PC-9 (cell line): ENCODE measurements around the gene NOS1. TPM values are rescaled to one million over a fixed set of nuclear protein-coding genes. Genes with fewer than 3 reads are reported as not detected.

Experiments
- BruUV-seq: library from RNA; stranded (reverse); fragments of 400-500 nt; replicated peaks from 2 replicates; lab custom pipeline; 2021; lab: Mats Ljungman, UMichigan
- CTCF ChIA-PET: fragments of 300-600 bp; sonication (Branson Sonifier 250); formaldehyde crosslinking; loops from one replicate; lab custom pipeline; 2022; ENCODE audit warnings: antibody characterized with exemption; lab: Charles Lee
- POLR2A ChIA-PET: fragments of 300-600 bp; sonication (Branson Sonifier 250); formaldehyde crosslinking; loops from one replicate; lab custom pipeline; 2022; ENCODE audit warnings: antibody characterized with exemption; ENCODE audit not compliant: unreplicated experiment; lab: Charles Lee
- DNase-seq, 2 experiments: peaks; one replicate each; pipeline versions ENCODE4 v3.0.0 to v3.0.0-alpha.2; 2015 to 2022; ENCODE audit warnings: mixed read lengths in 1 of 2
- H2AFZ ChIP-seq: fragments of 200-600 bp; sonication (generic); 2 replicates; pipeline ENCODE4 v1.8.1; 2017; ENCODE audit warnings: antibody characterized with exemption
- H3F3A ChIP-seq: fragments of 200-600 bp; sonication (generic); 2 replicates; pipeline ENCODE4 v1.8.1; 2017; ENCODE audit warnings: antibody characterized with exemption, mild to moderate bottlenecking, low read depth; ENCODE audit not compliant: insufficient read depth
- H3K27ac ChIP-seq: fragments of 200-600 bp; sonication (generic); 2 replicates; pipeline ENCODE4 v1.6.1; 2016; ENCODE audit warnings: mixed run types
- H3K27me3 ChIP-seq: fragments of 200-600 bp; sonication (generic); 2 replicates; pipeline ENCODE4 v1.6.1; 2016; ENCODE audit warnings: low read depth, mixed run types; ENCODE audit not compliant: insufficient read depth
- H3K36me3 ChIP-seq: fragments of 200-600 bp; sonication (generic); 2 replicates; pipeline ENCODE4 v1.6.1; 2016; ENCODE audit warnings: low read depth, mixed run types
- H3K4me1 ChIP-seq: fragments of 200-600 bp; sonication (generic); replicated peaks from 2 replicates; pipeline ENCODE4 v1.6.1; 2016; ENCODE audit warnings: mixed run types; ENCODE audit not compliant: insufficient read depth
- H3K4me2 ChIP-seq: fragments of 200-600 bp; sonication (generic); 2 replicates; pipeline ENCODE4 v1.6.1; 2017; ENCODE audit warnings: mixed run types
- H3K4me3 ChIP-seq: fragments of 200-600 bp; sonication (generic); 2 replicates; pipeline ENCODE4 v1.6.1; 2016; ENCODE audit warnings: mixed run types
- H3K79me2 ChIP-seq: fragments of 200-600 bp; sonication (generic); 2 replicates; pipeline ENCODE4 v1.6.1; 2017; ENCODE audit warnings: low read depth, mixed run types
- H3K9me2 ChIP-seq: fragments of 200-600 bp; sonication (generic); 2 replicates; pipeline ENCODE4 v1.8.1; 2017; ENCODE audit warnings: mild to moderate bottlenecking; ENCODE audit not compliant: insufficient read depth
- H3K9me3 ChIP-seq: fragments of 200-600 bp; sonication (generic); 2 replicates; pipeline ENCODE4 v1.8.1; 2016; ENCODE audit warnings: low read depth; ENCODE audit not compliant: insufficient read depth
- H4K20me1 ChIP-seq: fragments of 200-600 bp; sonication (generic); 2 replicates; pipeline ENCODE4 v1.8.1; 2017; ENCODE audit not compliant: insufficient read depth
- EZH2 ChIP-seq: fragments of 200-600 bp; sonication (generic); IDR thresholded peaks from 2 replicates; pipeline ENCODE4 v1.8.0; 2017; ENCODE audit warnings: antibody characterized with exemption, low read depth
- intact Hi-C: fragments of 100-400 bp; cut with micrococcal nuclease; formaldehyde crosslinking; loops from one replicate; pipeline ENCODE4 v1.10.0; 2022; ENCODE audit not compliant: unreplicated experiment
- total RNA-seq: library from RNA; stranded (reverse); gene quantifications from 2 replicates; pipeline ENCODE4 v1.2.3, GENCODE V29; 2021
- TF ChIP-seq, protein P1 (sequence below): fragments of 200-600 bp; sonication (generic); conservative IDR thresholded peaks from 2 replicates; pipeline ENCODE4 v1.6.1; 2017; ENCODE audit warnings: mixed run types, antibody characterized with exemption, mild to moderate bottlenecking, moderate library complexity

The NOS1 gene
- total RNA-seq, 1 experiment from 2014 or later = not detected

DNA sequence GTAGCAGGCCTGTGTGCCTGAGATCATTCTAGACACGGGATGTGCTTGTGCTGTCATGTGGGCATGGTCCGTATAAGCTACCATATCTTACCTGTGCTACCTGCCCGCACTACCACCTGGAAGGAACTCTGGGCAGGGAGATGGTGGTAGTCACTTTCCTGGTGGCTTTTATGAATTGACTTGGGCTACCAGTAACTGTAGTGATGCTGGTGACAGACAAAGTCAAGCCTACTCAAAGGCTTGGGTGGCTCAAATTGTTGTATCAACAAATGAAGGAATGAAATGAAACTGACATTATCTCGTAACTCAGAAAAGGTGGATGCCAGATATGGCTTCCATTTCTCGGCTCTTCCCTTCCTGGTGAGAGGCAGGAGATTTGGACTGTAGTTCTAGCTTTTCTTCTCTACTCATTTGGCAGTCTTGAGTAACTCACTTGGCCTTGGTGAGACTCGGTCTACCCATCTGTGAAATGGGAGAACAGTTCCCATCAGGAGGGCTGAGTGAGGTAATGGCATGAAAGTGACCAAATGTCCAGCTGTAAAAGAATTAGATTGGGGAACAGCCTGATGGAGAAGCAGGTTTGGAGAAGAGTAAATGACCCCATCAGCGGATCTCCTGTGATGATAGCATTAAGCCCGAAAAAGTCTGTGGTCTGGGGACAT lies 81.3 kb downstream of the NOS1 start:
- peaks cover 86% of the 10 kb centered on the region for H3K27me3 ChIP-seq
- no peak for TF ChIP-seq EZH2
- TF ChIP-seq, protein P1, sequence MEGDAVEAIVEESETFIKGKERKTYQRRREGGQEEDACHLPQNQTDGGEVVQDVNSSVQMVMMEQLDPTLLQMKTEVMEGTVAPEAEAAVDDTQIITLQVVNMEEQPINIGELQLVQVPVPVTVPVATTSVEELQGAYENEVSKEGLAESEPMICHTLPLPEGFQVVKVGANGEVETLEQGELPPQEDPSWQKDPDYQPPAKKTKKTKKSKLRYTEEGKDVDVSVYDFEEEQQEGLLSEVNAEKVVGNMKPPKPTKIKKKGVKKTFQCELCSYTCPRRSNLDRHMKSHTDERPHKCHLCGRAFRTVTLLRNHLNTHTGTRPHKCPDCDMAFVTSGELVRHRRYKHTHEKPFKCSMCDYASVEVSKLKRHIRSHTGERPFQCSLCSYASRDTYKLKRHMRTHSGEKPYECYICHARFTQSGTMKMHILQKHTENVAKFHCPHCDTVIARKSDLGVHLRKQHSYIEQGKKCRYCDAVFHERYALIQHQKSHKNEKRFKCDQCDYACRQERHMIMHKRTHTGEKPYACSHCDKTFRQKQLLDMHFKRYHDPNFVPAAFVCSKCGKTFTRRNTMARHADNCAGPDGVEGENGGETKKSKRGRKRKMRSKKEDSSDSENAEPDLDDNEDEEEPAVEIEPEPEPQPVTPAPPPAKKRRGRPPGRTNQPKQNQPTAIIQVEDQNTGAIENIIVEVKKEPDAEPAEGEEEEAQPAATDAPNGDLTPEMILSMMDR = no peak
- DNase-seq = no peak
- no peaks in the 10 kb centered on the region for H3F3A ChIP-seq
- no peaks in the 10 kb centered on the region for H3K36me3 ChIP-seq
- intact Hi-C loops = no loop called here
- POLR2A ChIA-PET = no interaction called here
- H3K9me2 ChIP-seq = no peaks in the 10 kb centered on the region
- H3K4me1 ChIP-seq = no peaks in the 10 kb centered on the region
- no peaks in the 10 kb centered on the region for H4K20me1 ChIP-seq
- no peaks in the 10 kb centered on the region for H3K9me3 ChIP-seq
- no peak overlapping the region for H3K4me2 ChIP-seq
- H3K4me3 ChIP-seq = no peak overlapping the region
- H2AFZ ChIP-seq = no peak overlapping the region
- H3K79me2 ChIP-seq = no peaks in the 10 kb centered on the region
- H3K27ac ChIP-seq = no peak overlapping the region
- CTCF ChIA-PET = no interaction called here
- no TSS peak for BruUV-seq

DNA sequence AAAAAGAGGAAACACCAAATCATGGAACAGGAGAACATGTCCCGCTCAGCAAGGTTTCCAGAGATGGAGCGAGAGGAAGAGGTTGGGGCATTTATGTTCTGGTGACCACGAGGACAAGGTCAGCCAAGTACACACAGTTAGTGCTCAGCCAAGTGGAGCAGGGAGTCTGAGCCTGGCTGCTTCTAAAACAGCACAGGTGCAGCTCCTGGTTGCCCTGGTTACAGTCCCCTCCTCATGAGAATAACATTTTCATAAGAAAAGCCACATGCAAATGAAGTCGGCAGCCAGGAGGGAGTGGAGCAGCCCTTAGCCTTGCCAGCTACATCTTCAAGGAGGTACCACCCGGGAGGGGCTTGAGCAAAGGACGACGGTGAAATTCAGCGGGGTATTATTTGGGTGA lies 81.8 kb downstream of the NOS1 start:
- no peak overlapping the region for H3K4me3 ChIP-seq
- no peak overlapping the region for H2AFZ ChIP-seq
- intact Hi-C loops = no loop called here
- DNase-seq = no peak
- peaks cover 84% of the 10 kb centered on the region for H3K27me3 ChIP-seq
- no peaks in the 10 kb centered on the region for H4K20me1 ChIP-seq
- H3K9me2 ChIP-seq = no peaks in the 10 kb centered on the region
- no peaks in the 10 kb centered on the region for H3K79me2 ChIP-seq
- no peak overlapping the region for H3K27ac ChIP-seq
- no TSS peak for BruUV-seq
- H3F3A ChIP-seq = no peaks in the 10 kb centered on the region
- no peak for TF ChIP-seq EZH2
- no peak overlapping the region for H3K4me2 ChIP-seq
- POLR2A ChIA-PET = no interaction called here
- CTCF ChIA-PET = no interaction called here
- no peaks in the 10 kb centered on the region for H3K36me3 ChIP-seq
- H3K9me3 ChIP-seq = no peaks in the 10 kb centered on the region
- no peaks in the 10 kb centered on the region for H3K4me1 ChIP-seq

DNA sequence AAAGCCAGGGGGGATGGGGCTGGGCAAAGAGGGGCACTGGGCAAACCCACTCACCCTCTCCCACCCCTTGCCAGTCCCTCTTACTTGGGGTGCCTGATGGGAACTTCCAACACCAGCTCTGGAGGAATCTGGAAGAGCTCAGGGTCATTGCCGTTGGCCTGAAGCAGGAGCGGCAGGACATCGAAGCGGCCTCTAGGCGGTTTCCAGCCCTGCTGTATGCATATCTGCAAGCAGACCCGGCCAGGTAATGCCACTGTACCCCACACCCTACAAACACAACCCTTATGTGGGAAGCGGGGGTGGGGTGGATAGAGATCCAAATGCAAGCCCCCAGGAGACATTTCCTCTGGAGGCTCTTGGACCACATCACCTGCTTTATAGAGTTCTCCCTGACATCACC lies 83.6 kb downstream of the NOS1 start:
- CTCF ChIA-PET = no interaction called here
- no peak for TF ChIP-seq EZH2
- TF ChIP-seq, protein P1 = no peak
- POLR2A ChIA-PET = no interaction called here
- Histone ChIP-seq H3K4me2 (no peak overlapping the region), H3F3A (no peaks in the 10 kb centered on the region), H3K4me1 (no peaks in the 10 kb centered on the region), H4K20me1 (no peaks in the 10 kb centered on the region), H2AFZ (no peak overlapping the region), H3K36me3 (no peaks in the 10 kb centered on the region), H3K79me2 (no peaks in the 10 kb centered on the region), H3K4me3 (no peak overlapping the region), H3K27me3 (peaks cover 80% of the 10 kb centered on the region), H3K9me2 (no peaks in the 10 kb centered on the region), H3K9me3 (no peaks in the 10 kb centered on the region), H3K27ac (no peak overlapping the region)
- BruUV-seq = no TSS peak
- intact Hi-C loops = no loop called here
- no peak for DNase-seq

DNA sequence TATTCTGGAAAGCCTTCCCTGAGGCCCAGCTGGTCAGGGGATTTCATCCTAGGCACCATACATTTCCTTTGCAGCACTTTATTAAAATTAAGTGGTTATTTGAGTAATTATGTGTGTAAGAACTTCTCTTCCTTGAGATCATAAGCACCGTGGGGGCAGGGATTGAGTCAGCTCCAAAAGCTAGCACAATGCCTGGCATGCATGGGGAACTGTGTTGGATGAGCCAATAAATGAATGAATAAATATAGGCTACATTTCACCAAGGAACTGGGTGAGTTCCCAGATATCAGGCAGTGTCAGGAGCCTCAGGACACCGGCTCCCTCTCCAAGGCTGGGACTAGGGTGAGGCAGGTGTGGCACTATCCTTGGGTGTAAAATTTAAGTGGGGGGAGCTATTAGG lies 88.3 kb downstream of the NOS1 start:
- no peak for DNase-seq
- TF ChIP-seq EZH2 = no peak
- TF ChIP-seq, protein P1 = no peak
- H3F3A ChIP-seq = no peaks in the 10 kb centered on the region
- H3K27ac ChIP-seq = no peak overlapping the region
- no peaks in the 10 kb centered on the region for H3K9me3 ChIP-seq
- no peaks in the 10 kb centered on the region for H3K4me1 ChIP-seq
- H4K20me1 ChIP-seq = no peaks in the 10 kb centered on the region
- no peaks in the 10 kb centered on the region for H3K36me3 ChIP-seq
- H3K4me2 ChIP-seq = no peak overlapping the region
- H3K9me2 ChIP-seq = no peaks in the 10 kb centered on the region
- no peak overlapping the region for H3K4me3 ChIP-seq
- no peaks in the 10 kb centered on the region for H3K79me2 ChIP-seq
- POLR2A ChIA-PET = no interaction called here
- no peak overlapping the region for H2AFZ ChIP-seq
- H3K27me3 ChIP-seq = peaks cover 84% of the 10 kb centered on the region
- CTCF ChIA-PET = no interaction called here
- BruUV-seq = no TSS peak
- intact Hi-C loops = no loop called here
